Bronchus fibroblast of lung (primary cell): Measurements from ENCODE around the gene CNFN. TPM values are rescaled to one million over a fixed set of nuclear protein-coding genes. Genes with fewer than 3 reads are reported as not detected.

ENCODE experiments used
- total RNA-seq: library from RNA; depleted of rRNA; stranded (reverse); fragments of >200 nt; gene quantifications from 2 replicates; pipeline ENCODE4 v1.2.3, GENCODE V29; 2015

CNFN gene
- not detected in 2 replicates for total RNA-seq

GRCh38 chr19:42389899-42390298, at the start of gene CNFN:
Gene CNFN (minus strand): TSS chr19:42390297. CDS start chr19:42389037, 1,260 bp downstream.

GRCh38 chr19:42427313-42427712, 37.2 kb upstream of the CNFN start, which contains the start of gene LIPE:
Gene LIPE (minus strand): TSS chr19:42427388. CDS start chr19:42427149, 239 bp downstream.

Other genes starting within 250 kb of the CNFN start
- 25.0 and 25.7 TPM in 2 replicates for gene DEDD2, start 172.6 kb downstream of the CNFN start, total RNA-seq
- gene ZNF526, start 170.0 kb downstream of the CNFN start, total RNA-seq, result 7.9 and 8.0 TPM in 2 replicates
- gene GSK3A, start 147.7 kb downstream of the CNFN start, total RNA-seq, result 19.3 and 20.3 TPM in 2 replicates
- gene ERF, start 135.2 kb downstream of the CNFN start, total RNA-seq, result 45.9 and 47.0 TPM in 2 replicates
- 53.2 and 53.3 TPM in 2 replicates for gene CIC, start 121.0 kb downstream of the CNFN start, total RNA-seq
- gene PRR19, start 88.2 kb downstream of the CNFN start, total RNA-seq, result 0.84 and 1.0 TPM in 2 replicates
- gene PAFAH1B3, start 87.7 kb downstream of the CNFN start, total RNA-seq, result 88.8 and 92.5 TPM in 2 replicates
- 0.17 TPM in 1 of 2 replicates, not detected in the other for gene TMEM145, start 77.0 kb downstream of the CNFN start, total RNA-seq
- 18.4 and 19.7 TPM in 2 replicates for gene MEGF8, start 64.7 kb downstream of the CNFN start, total RNA-seq
- gene LIPE, start 37.1 kb upstream of the CNFN start, total RNA-seq, result 9.9 and 10.6 TPM in 2 replicates
- gene CXCL17, start 52.6 kb upstream of the CNFN start, total RNA-seq, result not detected in 2 replicates
- gene CEACAM1, start 138.2 kb upstream of the CNFN start, total RNA-seq, result not detected in 2 replicates
- gene CEACAM8, start 204.6 kb upstream of the CNFN start, total RNA-seq, result not detected in 2 replicates